ENCODE results near the gene GAL3ST1.

The GAL3ST1 gene

DNA sequence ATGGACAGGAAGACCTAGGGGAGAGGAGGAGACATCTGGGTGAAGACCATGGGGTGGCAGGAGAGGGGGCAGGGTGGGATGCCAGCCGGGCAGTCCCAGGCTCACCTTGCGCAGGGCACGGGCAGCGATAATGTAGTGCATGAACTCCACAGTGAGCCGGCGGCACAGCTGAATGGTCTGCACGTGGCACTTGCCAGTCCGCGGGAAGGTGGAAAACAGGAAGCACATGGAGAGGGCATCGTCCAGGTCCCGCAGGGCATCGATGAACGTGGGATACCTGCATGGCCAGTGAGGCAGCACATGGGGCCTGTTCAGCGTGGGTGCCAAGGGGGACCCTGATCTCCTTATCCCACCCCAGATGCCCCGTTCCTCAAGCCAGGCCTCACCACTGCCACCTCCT is 10.0 kb upstream of the GAL3ST1 start:
- DNase-seq (ENCODE audit: low read depth) = no peak
- no peak overlapping the region for H3K4me3 ChIP-seq (ENCODE audit: control insufficient read depth, low read depth, low read length)
- TF ChIP-seq, protein P1, sequence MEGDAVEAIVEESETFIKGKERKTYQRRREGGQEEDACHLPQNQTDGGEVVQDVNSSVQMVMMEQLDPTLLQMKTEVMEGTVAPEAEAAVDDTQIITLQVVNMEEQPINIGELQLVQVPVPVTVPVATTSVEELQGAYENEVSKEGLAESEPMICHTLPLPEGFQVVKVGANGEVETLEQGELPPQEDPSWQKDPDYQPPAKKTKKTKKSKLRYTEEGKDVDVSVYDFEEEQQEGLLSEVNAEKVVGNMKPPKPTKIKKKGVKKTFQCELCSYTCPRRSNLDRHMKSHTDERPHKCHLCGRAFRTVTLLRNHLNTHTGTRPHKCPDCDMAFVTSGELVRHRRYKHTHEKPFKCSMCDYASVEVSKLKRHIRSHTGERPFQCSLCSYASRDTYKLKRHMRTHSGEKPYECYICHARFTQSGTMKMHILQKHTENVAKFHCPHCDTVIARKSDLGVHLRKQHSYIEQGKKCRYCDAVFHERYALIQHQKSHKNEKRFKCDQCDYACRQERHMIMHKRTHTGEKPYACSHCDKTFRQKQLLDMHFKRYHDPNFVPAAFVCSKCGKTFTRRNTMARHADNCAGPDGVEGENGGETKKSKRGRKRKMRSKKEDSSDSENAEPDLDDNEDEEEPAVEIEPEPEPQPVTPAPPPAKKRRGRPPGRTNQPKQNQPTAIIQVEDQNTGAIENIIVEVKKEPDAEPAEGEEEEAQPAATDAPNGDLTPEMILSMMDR (IDR thresholded peaks at IDR 0.05; ENCODE audit: control insufficient read depth, insufficient read depth, low read depth, low read length, missing control alignments) = no peak

DNA sequence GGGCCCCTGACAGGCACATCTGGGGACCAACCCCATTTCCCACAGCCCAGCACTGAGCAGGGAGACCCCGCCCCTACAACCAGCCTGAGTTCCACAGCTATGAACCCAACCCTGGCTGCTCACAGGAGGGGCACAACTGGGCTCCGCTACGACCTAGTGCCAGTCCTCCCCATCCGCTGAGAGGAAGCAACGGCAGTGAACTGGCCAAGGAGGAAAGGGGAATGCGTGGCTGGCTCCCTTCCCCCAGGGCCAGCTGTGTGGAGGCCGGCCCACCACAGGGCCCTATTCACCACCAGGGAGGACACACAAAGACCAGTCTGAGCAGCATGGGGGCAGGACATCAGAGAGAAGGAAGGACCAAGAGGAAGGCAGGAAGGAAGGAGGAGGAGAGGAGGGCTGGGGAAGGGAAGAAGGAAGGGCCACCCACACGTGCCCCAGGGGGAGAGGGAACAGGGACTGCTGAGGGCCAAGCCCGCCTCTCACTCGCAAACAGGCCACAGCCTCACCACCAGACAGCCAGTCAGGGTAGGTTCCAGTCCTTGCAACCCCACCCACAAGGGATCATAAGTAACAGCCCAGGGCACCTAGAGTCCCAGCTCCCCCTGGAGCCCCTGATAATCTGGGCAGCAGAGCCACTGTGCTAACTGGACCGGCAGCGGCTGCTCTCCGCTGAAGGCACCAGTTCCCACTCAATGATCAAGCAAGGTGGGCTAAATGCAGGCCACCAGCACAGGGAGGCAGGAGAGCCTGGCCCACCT is 8.5 kb upstream of the GAL3ST1 start:
- TF ChIP-seq, protein P1 (IDR thresholded peaks at IDR 0.05; ENCODE audit: control insufficient read depth, insufficient read depth, low read depth, low read length, missing control alignments) = no peak
- DNase-seq (ENCODE audit: low read depth) = no peak
- H3K4me3 ChIP-seq (ENCODE audit: control insufficient read depth, low read depth, low read length) = no peak overlapping the region

GRCh38 chr22:30582051-30582450 is 7.6 kb upstream of the GAL3ST1 start:
- no peak overlapping the region for H3K4me3 ChIP-seq (ENCODE audit: control insufficient read depth, low read depth, low read length)
- DNase-seq (ENCODE audit: low read depth) = no peak
- TF ChIP-seq, protein P1 (IDR thresholded peaks at IDR 0.05; ENCODE audit: control insufficient read depth, insufficient read depth, low read depth, low read length, missing control alignments) = no peak

- TF ChIP-seq, protein P1 (IDR thresholded peaks at IDR 0.05; ENCODE audit: control insufficient read depth, insufficient read depth, low read depth, low read length, missing control alignments) = no peak
- no peak overlapping the region for H3K4me3 ChIP-seq (ENCODE audit: control insufficient read depth, low read depth, low read length)
- DNase-seq (ENCODE audit: low read depth) = no peak
Measured at GRCh38 chr22:30580896-30581295, 6.4 kb upstream of the GAL3ST1 start.

- TF ChIP-seq, protein P1 (IDR thresholded peaks at IDR 0.05; ENCODE audit: control insufficient read depth, insufficient read depth, low read depth, low read length, missing control alignments) = no peak
- no peak for DNase-seq (ENCODE audit: low read depth)
- H3K4me3 ChIP-seq (ENCODE audit: control insufficient read depth, low read depth, low read length) = no peak overlapping the region
Measured at GRCh38 chr22:30578481-30578880, 4.0 kb upstream of the GAL3ST1 start.

GRCh38 chr22:30575859-30576258 is 1.4 kb upstream of the GAL3ST1 start:
- no peak overlapping the region for H3K4me3 ChIP-seq (ENCODE audit: control insufficient read depth, low read depth, low read length)
- no peak for DNase-seq (ENCODE audit: low read depth)
- TF ChIP-seq, protein P1 (IDR thresholded peaks at IDR 0.05; ENCODE audit: control insufficient read depth, insufficient read depth, low read depth, low read length, missing control alignments) = no peak

Data from AG09309 (cell line).